WTC11 (cell line): ENCODE data around the gene ARHGAP4.

ENCODE experiments used
- CREB1 ChIP-seq: sonication (generic); formaldehyde crosslinking; IDR thresholded peaks from 2 replicates; pipeline ENCODE4 v1.8.0; 2023; ENCODE audit warnings: mild to moderate bottlenecking, missing genetic modification reagents
- ELF4 ChIP-seq: sonication (generic); formaldehyde crosslinking; IDR thresholded peaks from 2 replicates; pipeline ENCODE4 v1.8.1; 2022; ENCODE audit warnings: low read depth, mild to moderate bottlenecking, moderate library complexity, missing genetic modification reagents
- FOXP4 ChIP-seq: sonication (generic); formaldehyde crosslinking; IDR thresholded peaks from 2 replicates; pipeline ENCODE4 v1.8.0; 2022; ENCODE audit warnings: mild to moderate bottlenecking, missing genetic modification reagents
- MLX ChIP-seq: sonication (generic); formaldehyde crosslinking; IDR thresholded peaks from 2 replicates; pipeline ENCODE4 v1.8.1; 2023; ENCODE audit warnings: mild to moderate bottlenecking, missing genetic modification reagents, moderate library complexity
- ZBTB21 ChIP-seq: sonication (generic); formaldehyde crosslinking; IDR thresholded peaks from 2 replicates; pipeline ENCODE4 v1.8.1; 2023; ENCODE audit warnings: mild to moderate bottlenecking, missing genetic modification reagents, borderline replicate concordance

- TF ChIP-seq ELF4 (CRISPR knock-in tag): no peak
- no peak for TF ChIP-seq FOXP4 (CRISPR knock-in tag)
- TF ChIP-seq MLX (CRISPR knock-in tag): no peak
- no peak for TF ChIP-seq CREB1 (CRISPR knock-in tag)
- no peak for TF ChIP-seq ZBTB21 (CRISPR knock-in tag)
Observed at GRCh38 chrX:153884590-153884989, 41.5 kb downstream of the ARHGAP4 start.
